NOMO-1 treated with DMSO at 0.1 percent for 48 hours (cell line): Measurements from ENCODE around the gene LRP1B.
"Not testable (repeated sequence)": the region's sequence is repeated elsewhere in the genome, so short reads cannot be mapped to it uniquely, and the experiment has no call there.

Experiments used
- DNase-seq: peaks from one replicate; lab custom pipeline; 2025; ENCODE audit not compliant: unreplicated experiment; lab: John Stamatoyannopoulos, UW

Gene LRP1B

DNA sequence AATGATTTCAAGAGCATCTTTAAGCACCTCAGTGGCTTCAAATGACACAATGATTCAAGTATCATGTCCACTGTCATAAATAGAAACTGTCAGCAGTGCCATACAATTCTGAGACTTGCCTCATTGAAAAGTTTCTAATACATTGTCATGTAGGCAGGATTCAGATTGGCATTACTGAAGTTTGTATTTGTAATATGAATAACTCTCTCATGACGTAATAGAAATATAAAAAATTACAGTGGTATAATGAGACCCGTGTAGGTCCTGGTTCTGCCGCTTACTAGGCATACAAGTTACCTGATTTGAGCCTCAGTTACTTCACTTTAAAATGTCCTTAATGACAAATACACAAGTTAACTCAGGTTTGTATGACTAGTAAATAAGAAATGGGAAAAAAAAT is 1814.5 kb downstream of the LRP1B start:
- no peak for DNase-seq

DNA sequence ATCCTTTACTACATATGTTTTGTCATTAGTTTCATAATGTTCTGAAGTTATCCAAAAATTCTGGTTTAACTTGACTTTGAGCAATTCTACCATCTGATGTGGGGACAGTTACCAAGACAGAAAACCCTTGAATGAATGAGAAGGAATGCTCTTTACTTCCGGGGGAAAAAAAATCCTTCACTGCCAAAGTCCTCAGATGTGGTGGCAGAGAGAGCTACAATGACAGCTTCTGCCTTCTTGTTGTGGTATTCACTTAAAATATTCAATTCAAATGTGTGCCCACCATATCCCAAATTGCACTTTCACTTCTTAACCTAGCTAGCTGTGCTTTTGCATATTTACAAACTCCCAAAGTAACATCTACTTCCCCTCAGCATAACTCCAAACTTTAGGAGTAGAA is 1818.9 kb downstream of the LRP1B start:
- DNase-seq = no peak

GRCh38 chr2:140308706-140309105 is 1822.1 kb downstream of the LRP1B start:
- no peak for DNase-seq

GRCh38 chr2:140307532-140307931 is 1823.3 kb downstream of the LRP1B start:
- DNase-seq = no peak

- no peak for DNase-seq
Observed at GRCh38 chr2:140295767-140296166, 1835.0 kb downstream of the LRP1B start.

DNA sequence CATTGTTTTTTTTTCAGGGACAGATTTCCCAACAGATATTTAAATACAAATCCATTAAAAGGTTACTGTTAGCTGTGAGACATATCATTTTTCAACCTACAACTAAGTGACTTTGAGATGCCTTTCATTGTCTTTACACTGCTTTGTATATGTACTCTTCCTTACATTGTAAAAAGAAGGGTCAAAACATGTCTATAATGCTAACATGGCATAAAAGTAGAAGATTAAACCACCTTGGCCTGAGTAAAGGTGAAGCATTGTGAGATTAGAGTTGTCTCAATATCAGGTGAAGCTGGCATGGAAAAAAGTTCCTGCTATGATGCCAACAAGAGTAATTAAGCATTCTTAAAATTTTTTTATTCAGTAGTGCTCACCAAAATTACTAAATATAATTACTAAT is 1842.1 kb downstream of the LRP1B start:
- DNase-seq = no peak

GRCh38 chr2:140288213-140288612 is 1842.6 kb downstream of the LRP1B start:
- DNase-seq = no peak

GRCh38 chr2:140286377-140286776 is 1844.4 kb downstream of the LRP1B start:
- no peak for DNase-seq

DNA sequence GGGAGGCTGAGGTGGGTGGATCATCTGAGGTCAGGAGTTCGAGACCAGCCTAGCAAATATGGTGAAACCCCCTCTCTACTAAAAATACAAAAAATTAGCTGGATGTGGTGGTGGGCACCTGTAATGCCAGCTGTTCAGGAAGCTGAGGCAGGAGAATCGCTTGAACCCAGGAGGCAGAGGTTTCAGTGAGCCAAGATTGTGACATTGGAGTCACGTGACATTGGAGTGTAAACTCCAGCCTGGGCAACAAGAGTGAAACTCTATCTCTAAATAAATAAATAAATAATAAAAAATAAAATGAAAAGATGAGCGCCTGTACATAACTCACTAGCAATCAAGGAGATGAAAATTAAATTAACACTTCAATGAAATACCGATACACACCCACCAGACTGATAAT is 1853.5 kb downstream of the LRP1B start:
- not testable (repeated sequence) for DNase-seq

DNA sequence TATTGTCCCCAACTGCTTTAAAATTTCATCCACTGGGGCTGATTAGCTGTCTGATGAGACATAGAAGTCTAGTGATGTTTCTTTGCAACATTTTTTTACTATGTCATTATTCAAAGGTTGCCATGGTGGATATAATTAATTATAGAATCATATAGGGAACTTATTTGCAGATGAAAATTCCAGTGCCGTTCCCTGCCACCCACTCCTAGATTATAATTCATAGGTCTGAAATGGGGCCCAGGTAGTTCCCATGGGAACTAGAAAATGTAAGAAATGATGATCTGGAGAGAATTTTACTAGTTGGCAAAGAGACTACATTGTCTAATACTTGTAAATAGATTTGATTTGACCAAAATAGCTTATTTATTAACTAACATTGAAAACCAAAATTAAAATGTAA is 1854.2 kb downstream of the LRP1B start:
- DNase-seq = no peak

DNA sequence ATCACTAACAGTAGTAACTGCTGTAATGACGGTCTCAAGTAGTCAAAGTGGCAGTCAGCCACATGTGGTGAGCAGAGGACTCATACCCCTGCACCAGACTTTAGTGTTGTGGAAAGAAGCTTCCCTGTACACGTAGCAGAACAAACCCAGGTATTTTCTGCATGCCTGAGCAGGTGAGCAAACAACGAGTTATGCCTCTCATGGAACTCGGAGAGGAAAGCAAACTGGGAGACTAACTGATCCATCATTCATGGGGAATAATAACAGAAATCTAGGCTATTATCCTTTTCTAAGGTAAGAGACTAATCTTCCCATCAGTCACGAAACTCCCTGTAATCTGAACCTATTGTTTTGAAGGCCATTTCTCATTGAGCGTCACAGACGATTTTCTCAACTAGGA is 1855.4 kb downstream of the LRP1B start:
- DNase-seq = no peak

DNA sequence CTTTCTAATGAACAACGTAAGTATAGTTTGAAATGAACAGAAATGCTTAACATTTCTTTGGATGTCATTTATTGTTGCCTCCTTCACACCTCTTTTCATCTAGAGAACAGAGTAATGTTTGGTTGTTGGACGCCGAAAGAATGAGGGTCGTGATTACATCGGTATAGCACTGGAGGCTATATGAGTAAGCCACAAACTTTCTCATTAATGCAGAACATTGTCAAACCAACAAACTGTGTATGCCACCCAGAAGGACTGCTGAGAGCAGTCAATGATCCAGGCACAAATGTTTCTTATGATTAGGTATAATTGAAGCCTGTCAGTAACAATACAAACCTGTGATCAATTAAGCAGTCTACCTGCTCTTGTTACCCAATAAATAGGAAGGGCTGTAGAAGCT is 1855.9 kb downstream of the LRP1B start:
- DNase-seq = no peak

DNA sequence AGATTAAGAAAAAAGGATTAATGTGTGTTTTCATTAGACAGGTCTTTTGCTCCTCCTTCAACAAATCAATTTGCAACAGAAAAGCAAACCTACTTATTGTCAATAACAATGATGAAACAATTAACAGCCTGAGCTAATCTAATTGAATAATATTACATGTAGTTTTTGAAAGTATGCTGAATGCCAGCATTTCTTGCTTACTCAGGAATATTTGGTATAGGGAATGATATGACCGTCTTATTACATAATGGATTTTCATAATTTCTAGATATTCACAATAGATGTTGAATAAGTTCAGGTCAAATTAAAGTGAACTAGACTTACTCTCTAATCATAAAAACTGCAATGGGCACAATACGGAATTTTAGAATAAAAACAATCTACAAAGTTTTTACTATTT is 1856.9 kb downstream of the LRP1B start:
- no peak for DNase-seq

GRCh38 chr2:140273408-140273807 is 1857.4 kb downstream of the LRP1B start:
- DNase-seq = no peak

DNA sequence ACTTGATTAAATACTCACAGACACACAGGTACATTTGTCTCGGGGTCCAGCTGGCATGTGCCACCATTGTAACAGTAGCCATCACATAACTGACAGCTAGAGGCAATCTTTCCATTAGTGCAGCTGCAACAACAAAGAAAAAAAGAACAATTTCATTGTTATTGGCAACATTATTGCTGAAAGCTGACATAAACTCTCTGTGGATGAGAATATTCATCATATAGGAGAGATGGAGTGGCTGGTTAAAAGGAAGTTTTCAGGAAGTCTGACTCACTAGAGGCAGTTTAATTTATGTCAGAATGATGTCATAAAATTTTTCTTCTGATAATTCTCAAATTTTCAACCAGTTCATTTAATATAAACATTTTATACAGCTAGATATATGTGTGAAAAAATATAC is 1860.6 kb downstream of the LRP1B start:
- no peak for DNase-seq

DNA sequence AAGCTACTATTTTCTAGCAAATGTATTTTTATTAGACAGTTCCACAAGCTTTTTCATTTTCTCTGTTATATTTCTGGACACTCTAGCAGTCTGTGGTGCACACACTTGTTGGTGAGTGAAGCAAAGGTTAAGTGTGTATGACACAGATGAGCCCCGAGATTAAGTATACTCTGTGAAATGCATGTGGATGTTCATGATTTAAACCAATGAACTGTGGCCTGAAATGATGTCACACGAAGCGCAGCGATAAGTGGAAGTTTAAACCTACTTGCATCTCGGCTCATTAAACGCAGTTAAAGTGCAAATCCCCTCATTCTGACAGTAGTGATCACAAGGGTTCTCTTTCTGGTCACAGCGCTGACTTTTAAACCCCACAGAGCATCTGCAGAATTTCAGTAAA is 1861.8 kb downstream of the LRP1B start:
- no peak for DNase-seq

- no peak for DNase-seq
Observed at GRCh38 chr2:140262908-140263307, 1867.9 kb downstream of the LRP1B start.

DNA sequence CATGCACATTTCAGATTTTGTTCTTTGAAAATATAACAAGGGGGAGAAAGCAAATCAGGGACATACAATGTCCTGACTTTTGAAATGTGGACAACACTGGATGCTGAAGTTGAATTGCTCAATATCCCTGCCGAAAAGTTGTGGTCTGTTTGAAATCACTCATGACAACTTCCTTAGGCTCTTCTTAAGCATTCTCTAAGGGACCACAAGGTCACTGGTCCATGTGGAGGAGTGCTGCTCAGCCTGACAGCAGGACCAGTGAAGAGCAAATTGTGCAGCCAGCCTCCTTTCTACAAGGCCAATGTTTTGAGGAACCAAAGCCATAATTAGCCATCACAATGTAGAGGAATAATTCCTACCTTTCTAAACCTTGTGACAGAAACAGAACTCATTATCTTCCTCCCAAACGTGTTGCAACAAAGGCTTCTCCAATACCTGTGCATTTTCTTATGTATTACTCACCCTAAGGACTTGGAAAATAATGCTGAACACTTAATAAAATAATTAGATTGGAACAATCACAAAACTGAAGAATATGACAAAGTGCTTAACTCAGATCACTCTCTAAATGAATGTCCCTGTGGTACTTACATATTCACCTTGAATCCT is 1873.0 kb downstream of the LRP1B start:
- DNase-seq = no peak

GRCh38 chr2:140256080-140256479 is 1874.7 kb downstream of the LRP1B start:
- DNase-seq = no peak

GRCh38 chr2:140249821-140250220 is 1881.0 kb downstream of the LRP1B start:
- no peak for DNase-seq

DNA sequence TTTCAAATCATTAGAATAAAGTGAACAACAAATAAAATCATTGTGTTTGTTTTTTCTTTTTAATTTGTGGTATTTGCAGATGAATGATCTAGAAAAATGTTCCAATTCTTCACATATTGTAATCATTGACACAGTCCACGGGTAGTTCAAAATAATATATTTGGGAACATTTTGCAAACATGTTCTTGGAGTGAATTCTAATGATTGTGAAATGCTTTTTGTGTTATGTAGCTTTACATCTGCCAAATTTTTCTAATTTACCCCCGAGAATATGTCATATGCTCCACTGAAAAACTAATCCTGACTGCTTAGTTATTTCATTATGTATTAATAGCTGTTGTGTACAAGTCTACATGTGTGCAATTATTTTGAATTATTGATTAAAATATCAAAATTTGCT is 1882.2 kb downstream of the LRP1B start:
- DNase-seq = no peak

- no peak for DNase-seq
Observed at GRCh38 chr2:140247451-140248195, 1883.2 kb downstream of the LRP1B start.

DNA sequence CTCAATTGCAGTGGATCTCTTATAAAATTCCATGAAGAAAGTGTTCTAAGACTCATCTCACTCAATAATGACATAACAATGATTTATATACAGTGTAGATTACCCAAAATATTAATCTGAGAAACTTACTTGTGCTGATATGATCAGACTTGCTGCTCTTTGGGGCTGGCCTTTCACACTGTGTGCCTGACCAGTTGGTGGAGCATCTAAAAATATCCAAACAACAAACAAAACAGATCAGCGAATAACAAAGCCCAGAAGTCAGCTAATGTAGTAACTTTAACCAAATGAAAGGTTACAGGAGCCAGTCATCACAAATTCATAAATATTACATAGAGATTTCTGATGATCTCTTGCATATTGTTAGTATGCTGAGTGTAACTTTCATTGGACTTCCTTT is 1883.9 kb downstream of the LRP1B start:
- no peak for DNase-seq
